ENCODE data around the gene ZMYND8. TPM values are rescaled to one million over a fixed set of nuclear protein-coding genes. Genes with fewer than 3 reads are reported as not detected.
A peak's percentile ranks its signal among the peaks of the same experiment; 100 is the strongest.

The ZMYND8 gene
- polyA plus RNA-seq, 3 donors = 5.0 to 9.1 (median 7.7) TPM

DNA sequence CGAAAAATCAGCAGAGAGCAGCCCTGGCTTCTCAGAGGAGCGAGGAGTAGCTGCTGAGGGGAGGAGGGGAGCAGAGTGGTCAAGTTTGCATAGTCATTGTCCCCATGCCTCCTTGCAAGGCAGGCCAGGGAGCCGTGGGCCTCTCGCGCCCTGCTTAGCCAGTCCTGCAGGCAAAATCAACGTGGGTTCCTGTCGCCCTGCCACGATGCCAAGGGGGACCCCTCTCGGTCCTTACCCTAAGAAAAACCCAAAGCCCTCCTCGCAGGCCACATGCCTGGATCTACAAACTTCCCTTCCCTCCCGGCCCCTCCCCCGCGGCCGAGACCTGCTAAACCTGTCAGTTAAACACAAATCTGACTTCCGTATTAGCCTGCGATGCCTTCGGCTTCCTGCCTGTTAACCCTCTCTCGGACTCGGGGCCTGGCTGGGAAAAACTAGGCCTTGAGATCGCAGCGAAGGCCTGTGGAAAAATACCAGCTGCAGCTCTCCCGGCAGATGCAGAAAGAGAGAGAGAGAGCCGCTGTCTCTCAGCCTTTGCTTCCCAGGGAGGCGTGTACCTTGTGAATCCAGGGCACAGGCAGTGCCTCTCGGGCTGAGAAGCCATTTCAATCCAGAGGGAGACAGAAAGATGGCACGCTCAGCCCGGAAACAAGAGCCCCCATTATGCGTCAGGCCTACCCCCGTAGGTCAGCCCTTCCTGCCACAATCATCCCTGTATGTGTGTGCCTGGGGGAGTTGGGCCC, 968 bp upstream of the ZMYND8 start:
- 3 to 11% (median 10%) methylated on average over 27 to 29 of the region's 29 CpGs for WGBS, 3 donors
- H3K27ac ChIP-seq (ENCODE audit: low read depth, low read length) = peak overlapping the region; percentile 85

- H3K27ac ChIP-seq (ENCODE audit: low read depth, low read length) = no peak overlapping the region
Observed at GRCh38 chr20:47356220-47356525, 326 bp downstream of the ZMYND8 start.

- WGBS, 3 donors = 28 to 57% (median 44%) methylated on average over 2 of the region's 2 CpGs
- no peak overlapping the region for H3K27ac ChIP-seq (ENCODE audit: low read depth, low read length)
Observed at GRCh38 chr20:47355489-47356219, 845 bp downstream of the ZMYND8 start.

DNA sequence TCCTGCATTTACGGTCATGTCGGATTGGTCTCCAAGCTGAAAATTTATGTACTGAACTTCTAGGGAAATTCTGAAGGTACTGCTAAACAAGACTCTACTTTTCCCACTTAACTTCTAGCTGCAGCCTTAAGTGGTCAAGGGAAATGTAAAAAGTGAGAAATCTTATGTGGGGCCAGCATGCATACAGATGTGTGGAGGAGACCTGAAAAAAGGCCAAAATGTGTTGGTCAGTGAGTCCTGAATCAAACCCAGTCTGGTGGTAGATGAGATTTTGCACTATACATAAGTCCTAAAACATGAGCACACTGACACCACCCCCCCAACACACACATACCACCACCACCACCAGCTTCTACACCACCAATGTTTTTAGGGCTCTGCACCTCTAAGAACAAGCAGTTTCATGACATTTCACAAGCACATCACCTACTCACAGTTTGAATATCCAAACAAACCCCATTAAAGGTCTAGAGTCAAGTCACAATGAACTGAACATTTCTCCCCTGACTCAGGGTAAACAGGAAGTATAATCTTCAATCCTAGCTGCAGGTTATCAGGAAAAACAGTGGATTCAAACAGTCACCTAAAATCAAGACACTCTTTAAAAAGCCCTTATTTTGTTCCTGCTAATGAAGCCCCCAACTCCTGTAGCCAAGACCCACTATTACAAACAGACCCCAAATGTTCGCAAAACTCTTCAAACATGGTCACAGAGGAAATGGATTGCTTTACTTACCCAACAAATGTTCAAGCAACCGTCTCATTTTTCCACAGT, 1.6 kb downstream of the ZMYND8 start:
- H3K27ac ChIP-seq (ENCODE audit: low read depth, low read length) = no peak overlapping the region
- WGBS, 3 donors = 37 to 39% (median 38%) methylated on average over 4 of the region's 4 CpGs

DNA sequence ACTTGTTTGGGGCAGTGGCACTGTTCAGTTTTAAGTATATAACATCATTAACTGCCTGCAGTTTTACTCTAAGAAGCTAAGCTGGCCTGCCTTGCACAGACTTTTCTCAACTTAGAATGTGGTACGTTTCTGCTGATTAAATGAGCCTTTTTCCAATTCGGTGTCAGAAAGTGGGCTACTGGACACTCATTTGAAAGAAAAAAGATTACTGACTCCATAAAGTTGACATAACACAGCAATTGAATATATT, 2.1 kb downstream of the ZMYND8 start:
- no peak overlapping the region for H3K27ac ChIP-seq (ENCODE audit: low read depth, low read length)
- WGBS, 3 donors = 6 to 16% (median 12%) methylated on average over 2 of the region's 2 CpGs

GRCh38 chr20:47353692-47354463, 2.6 kb downstream of the ZMYND8 start:
- 33 to 48% (median 47%) methylated on average over 7 of the region's 7 CpGs for WGBS, 3 donors
- H3K27ac ChIP-seq (ENCODE audit: low read depth, low read length) = no peak overlapping the region

DNA sequence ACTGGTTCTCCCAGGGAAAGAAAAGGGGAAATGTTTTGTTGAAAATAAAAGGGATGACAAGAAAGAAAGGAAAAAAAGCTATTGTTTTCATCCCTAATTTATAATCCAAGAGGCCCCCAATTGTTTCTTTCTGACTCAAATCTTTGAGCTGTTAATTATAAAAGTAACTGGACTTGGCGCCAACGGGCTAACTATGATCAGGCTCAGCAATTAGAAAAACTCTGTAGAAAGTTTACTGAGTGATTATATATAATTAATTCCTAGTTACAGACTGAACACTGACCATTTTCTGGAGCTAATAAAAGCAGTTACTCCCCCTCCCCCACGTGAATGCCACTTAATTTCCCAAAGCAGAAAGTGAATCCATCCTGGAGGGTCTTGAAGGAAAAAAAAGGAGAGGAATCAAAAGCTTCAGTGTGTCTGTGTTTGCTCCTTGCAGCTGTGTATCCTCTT, 3.2 kb downstream of the ZMYND8 start:
- H3K27ac ChIP-seq (ENCODE audit: low read depth, low read length) = no peak overlapping the region
- 51 to 61% (median 58%) methylated on average over 3 of the region's 3 CpGs for WGBS, 3 donors

DNA sequence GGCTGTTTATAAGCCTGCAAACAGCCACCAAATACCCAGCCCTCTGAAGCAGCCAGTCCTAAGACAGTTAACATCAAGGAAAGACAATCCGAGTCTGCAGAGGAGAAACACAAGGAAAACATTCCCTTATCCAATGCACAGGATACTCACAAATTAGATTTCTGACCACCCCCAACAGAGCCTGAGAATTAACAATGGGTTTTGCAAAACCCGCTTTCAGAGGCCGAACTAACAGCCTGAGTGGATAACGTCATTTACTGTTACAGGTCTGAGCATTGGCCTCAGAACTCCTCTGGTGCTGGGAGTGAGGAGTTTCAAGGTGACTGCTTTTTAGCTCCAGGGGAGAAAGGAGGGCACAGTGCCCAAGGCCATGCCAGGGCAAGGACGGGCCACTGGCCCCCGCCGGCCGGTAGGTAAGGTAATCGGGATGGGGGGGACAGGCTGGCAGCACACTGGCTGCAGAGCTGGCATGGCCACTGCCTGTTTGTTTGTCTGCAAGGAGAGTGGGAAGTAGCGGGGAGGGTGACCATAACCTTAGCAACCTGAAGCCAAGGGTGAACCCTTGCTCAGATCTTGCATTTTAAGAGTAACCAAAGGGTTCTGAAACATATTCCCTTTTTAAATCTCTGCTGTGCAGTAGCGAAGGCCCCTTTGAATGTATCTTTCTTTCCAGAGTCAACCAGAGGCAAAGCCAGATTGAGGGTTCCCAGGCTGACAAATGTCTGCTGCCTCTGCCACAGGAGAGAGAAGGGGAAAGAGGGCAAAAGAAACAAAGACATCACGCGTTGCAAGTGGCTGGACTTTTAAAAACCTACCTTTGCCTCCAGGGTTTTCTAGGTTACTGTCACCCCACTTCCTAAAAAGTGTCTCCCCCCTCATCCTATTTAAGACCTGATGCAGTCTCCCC, 3.9 kb downstream of the ZMYND8 start:
- 25 to 59% (median 52%) methylated on average over 13 of the region's 13 CpGs for whole genome bisulfite sequencing, 3 donors

GRCh38 chr20:47351643-47352331, 4.7 kb downstream of the ZMYND8 start:
- 20 to 50% (median 39%) methylated on average over 10 of the region's 10 CpGs for WGBS, 3 donors
- peak overlapping the region; percentile 51 for H3K27ac ChIP-seq (ENCODE audit: low read depth, low read length)

More for the DNA sequence above, 3.9 kb downstream of the ZMYND8 start:
- H3K27ac ChIP-seq (ENCODE audit: low read depth, low read length) = peak overlapping the region; percentile 51

DNA sequence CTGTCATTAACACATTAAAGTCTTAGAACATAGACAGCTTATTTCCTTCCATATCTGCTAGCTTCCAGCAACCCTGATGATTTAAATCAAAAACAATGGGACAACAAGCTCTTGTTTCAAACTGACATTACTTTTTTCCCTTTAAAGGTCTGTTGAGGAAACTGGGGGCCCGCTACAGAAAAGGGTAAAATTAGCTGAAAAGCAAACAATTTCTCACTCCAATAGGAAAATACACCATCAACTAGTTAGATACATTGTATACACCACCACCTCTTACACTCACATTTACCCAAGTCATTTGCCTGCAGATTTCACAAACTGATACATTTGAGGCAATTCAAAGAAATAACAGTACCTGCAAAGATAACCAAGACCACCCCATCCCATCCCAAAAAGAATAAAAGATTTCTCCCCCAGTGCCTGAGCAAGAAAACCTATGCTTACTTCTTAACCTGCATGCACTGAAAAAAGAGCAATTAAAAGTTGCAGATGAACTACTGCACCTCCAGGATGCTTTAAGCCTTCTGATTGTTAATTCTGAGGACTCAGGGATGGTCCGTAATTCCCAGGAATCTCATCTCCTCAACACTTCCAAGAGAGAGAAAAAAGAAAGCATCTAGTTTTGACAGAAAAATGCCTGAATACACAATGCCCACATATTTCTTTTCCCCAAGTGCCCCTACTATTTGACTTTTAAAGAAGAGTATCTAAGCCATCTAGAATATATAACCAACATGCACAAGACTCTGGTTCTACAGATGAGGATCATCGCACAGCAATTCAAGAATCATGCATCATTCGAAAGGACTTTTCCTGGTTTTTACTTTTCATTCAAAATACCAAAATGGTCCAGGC, 5.6 kb downstream of the ZMYND8 start:
- 77 to 80% (median 78%) methylated on average over 4 of the region's 4 CpGs for WGBS, 3 donors
- H3K27ac ChIP-seq (ENCODE audit: low read depth, low read length) = no peak overlapping the region

- H3K27ac ChIP-seq (ENCODE audit: low read depth, low read length) = no peak overlapping the region
- WGBS, 3 donors = 51 to 70% (median 56%) methylated on average over 4 of the region's 4 CpGs
Observed at GRCh38 chr20:47350181-47350550, 6.3 kb downstream of the ZMYND8 start.

DNA sequence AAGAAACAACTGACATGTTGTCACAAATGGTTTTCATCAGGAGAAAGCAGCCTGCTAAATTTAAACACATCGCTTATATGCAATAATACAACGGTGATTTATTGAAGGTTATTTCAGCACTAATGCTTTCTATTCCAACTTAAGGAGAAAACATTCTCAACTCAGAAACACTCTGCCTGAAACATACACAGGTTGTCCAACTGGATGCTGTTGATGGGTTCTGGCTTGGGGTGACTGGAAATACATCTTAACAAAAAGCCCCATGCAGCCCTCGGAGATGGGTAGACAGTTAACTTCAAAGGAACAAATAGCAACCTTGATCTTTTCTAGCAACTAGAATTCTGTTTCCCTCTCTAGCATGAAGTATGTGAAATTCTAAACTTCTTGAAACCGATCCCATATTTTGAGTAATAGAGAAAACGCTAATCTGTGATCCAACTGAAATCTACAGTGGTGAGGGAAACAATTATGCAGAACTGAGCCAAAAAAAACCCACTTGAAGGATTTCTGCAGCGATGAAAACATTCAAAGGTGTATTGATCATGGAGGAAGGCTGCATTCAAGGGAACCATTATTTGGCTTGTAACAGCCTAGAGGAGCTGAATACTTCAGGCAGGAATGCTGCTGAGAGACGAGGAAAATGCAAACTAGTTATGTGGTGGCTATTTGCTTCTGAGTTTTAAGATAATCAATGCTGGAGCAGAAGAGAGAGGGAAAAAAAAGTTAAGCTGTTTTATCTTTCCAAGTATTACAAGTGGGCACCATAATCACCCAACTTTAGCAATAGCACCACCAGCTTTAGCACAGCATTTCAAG, 6.9 kb downstream of the ZMYND8 start:
- 46 to 52% (median 47%) methylated on average over 7 of the region's 7 CpGs for WGBS, 3 donors
- H3K27ac ChIP-seq (ENCODE audit: low read depth, low read length) = no peak overlapping the region

- H3K27ac ChIP-seq (ENCODE audit: low read depth, low read length) = no peak overlapping the region
- 61 to 72% (median 61%) methylated on average over 8 of the region's 8 CpGs for WGBS, 3 donors
Observed at GRCh38 chr20:47348539-47349142, 7.9 kb downstream of the ZMYND8 start.

GRCh38 chr20:47347661-47348435, 8.7 kb downstream of the ZMYND8 start:
- 59 to 76% (median 69%) methylated on average over 4 of the region's 4 CpGs for WGBS, 3 donors
- H3K27ac ChIP-seq (ENCODE audit: low read depth, low read length) = no peak overlapping the region

- 85 to 93% (median 91%) methylated on average over 3 of the region's 3 CpGs for WGBS, 3 donors
- no peak overlapping the region for H3K27ac ChIP-seq (ENCODE audit: low read depth, low read length)
Observed at GRCh38 chr20:47346172-47346571, 10.3 kb downstream of the ZMYND8 start.

Measured in adipose tissue (tissue), 3 donors.